HL-60 (cell line): ENCODE data around the gene NMNAT2.
A peak's percentile ranks its signal among the peaks of the same experiment; 100 is the strongest.

Experiments used
- DNase-seq, 2 experiments: peaks; one replicate each; pipeline ENCODE4 v3.0.0-alpha.2; 2010 to 2020; ENCODE audit warnings: low read depth in 1 of 2, low spot score in 1 of 2
- H3K27ac ChIP-seq: fragments of 250-450 bp; sonication (Bioruptor Pico); replicated peaks from 2 replicates; pipeline ENCODE4 v1.5.1; 2020; ENCODE audit warnings: mild to moderate bottlenecking, moderate library complexity
- H3K27me3 ChIP-seq: fragments of 250-450 bp; sonication (Bioruptor Pico); 2 replicates; pipeline ENCODE4 v1.5.1; 2021; ENCODE audit warnings: mild to moderate bottlenecking, moderate library complexity; ENCODE audit not compliant: insufficient read depth, poor library complexity, severe bottlenecking
- H3K4me3 ChIP-seq: replicated peaks from 2 replicates; pipeline ENCODE4 v1.5.1; 2011; ENCODE audit warnings: mild to moderate bottlenecking, control low read depth, low read length; ENCODE audit not compliant: insufficient read depth
- GABPA ChIP-seq: IDR thresholded peaks from 2 replicates; pipeline ENCODE4 v1.6.1; 2012; ENCODE audit warnings: low read depth
- POLR2AphosphoS5 ChIP-seq: IDR thresholded peaks from 2 replicates; pipeline ENCODE4 v1.6.1; 2012; ENCODE audit warnings: low read depth
- SPI1 ChIP-seq: IDR thresholded peaks from 2 replicates; pipeline ENCODE4 v1.6.1; 2012; ENCODE audit warnings: low read depth, mild to moderate bottlenecking, borderline replicate concordance
- TF ChIP-seq, protein P1 (sequence below): IDR thresholded peaks from one replicate; pipeline ENCODE4 v1.5.1; 2011; ENCODE audit warnings: low read length, control low read depth, inconsistent platforms; ENCODE audit not compliant: insufficient read depth
- TF ChIP-seq, protein P2 (sequence below): IDR thresholded peaks from 2 replicates; pipeline ENCODE4 v1.6.1; 2012; ENCODE audit warnings: low read depth; ENCODE audit not compliant: insufficient replicate concordance

Gene NMNAT2

DNA sequence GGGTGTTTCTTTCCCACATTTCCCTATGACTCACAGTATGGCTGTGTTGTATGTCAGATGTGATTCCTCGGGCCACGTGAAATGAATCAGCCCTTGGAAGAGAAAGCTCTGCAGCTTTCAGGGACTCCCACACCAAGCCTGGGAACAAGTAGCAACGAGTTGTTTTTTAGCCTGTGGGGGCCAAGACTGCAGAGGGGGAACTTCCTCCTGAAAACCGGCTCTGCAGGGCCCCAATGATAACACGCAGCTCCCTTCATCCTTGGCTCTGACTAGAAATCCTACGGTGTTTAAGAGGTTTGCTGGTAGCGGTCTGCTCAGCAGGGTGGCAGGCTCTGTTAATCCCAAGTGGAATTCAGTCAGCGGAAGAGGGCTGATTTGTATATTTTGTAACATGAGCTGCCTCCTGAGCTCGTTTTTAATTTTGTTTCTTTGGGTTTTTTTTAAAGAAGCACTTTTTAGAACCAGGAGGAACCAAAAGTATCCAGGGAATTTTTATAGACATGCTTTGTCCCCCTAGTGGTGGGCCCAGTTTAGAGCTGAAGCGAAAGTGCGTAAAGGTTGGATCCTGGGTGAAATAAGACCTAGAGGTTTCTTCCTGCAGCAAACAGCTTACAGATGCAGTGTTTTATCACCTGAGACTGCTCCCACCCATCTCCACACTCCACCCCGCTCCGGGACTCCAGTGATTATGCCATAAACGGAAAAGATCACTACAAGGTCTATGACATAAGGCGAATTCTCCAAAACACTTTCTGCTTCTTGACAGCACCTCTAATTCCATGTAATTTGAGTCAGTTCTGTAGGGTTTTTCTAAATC is 183.3 kb downstream of the NMNAT2 start:
- DNase-seq, result no peak
- H3K27me3 ChIP-seq, result no peaks in the 10 kb centered on the region
- H3K4me3 ChIP-seq, result no peak overlapping the region
- no peak overlapping the region for H3K27ac ChIP-seq
- TF ChIP-seq, protein P1, sequence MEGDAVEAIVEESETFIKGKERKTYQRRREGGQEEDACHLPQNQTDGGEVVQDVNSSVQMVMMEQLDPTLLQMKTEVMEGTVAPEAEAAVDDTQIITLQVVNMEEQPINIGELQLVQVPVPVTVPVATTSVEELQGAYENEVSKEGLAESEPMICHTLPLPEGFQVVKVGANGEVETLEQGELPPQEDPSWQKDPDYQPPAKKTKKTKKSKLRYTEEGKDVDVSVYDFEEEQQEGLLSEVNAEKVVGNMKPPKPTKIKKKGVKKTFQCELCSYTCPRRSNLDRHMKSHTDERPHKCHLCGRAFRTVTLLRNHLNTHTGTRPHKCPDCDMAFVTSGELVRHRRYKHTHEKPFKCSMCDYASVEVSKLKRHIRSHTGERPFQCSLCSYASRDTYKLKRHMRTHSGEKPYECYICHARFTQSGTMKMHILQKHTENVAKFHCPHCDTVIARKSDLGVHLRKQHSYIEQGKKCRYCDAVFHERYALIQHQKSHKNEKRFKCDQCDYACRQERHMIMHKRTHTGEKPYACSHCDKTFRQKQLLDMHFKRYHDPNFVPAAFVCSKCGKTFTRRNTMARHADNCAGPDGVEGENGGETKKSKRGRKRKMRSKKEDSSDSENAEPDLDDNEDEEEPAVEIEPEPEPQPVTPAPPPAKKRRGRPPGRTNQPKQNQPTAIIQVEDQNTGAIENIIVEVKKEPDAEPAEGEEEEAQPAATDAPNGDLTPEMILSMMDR, result peak; percentile 20
- TF ChIP-seq, protein P2, sequence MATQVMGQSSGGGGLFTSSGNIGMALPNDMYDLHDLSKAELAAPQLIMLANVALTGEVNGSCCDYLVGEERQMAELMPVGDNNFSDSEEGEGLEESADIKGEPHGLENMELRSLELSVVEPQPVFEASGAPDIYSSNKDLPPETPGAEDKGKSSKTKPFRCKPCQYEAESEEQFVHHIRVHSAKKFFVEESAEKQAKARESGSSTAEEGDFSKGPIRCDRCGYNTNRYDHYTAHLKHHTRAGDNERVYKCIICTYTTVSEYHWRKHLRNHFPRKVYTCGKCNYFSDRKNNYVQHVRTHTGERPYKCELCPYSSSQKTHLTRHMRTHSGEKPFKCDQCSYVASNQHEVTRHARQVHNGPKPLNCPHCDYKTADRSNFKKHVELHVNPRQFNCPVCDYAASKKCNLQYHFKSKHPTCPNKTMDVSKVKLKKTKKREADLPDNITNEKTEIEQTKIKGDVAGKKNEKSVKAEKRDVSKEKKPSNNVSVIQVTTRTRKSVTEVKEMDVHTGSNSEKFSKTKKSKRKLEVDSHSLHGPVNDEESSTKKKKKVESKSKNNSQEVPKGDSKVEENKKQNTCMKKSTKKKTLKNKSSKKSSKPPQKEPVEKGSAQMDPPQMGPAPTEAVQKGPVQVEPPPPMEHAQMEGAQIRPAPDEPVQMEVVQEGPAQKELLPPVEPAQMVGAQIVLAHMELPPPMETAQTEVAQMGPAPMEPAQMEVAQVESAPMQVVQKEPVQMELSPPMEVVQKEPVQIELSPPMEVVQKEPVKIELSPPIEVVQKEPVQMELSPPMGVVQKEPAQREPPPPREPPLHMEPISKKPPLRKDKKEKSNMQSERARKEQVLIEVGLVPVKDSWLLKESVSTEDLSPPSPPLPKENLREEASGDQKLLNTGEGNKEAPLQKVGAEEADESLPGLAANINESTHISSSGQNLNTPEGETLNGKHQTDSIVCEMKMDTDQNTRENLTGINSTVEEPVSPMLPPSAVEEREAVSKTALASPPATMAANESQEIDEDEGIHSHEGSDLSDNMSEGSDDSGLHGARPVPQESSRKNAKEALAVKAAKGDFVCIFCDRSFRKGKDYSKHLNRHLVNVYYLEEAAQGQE, result no peak

DNA sequence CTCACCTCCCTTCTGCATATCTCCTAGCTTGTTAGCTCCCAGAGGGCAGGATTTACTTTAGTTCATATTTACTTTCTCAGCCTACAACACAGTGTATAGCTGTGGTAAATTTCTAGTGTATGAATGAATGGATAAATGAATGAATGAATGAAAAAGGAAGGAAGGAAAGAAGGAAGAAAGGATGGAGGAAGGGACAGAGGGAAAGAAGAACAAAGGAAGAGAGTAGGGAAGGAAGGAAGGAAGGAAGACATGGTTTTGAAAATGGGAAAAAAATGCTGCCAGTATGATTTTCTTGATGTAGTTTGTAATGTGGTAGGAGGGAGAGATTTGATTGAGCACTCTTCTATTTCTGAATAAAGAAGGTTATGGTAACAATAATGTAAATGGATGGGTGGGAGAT is 185.1 kb downstream of the NMNAT2 start:
- DNase-seq, result no peak
- H3K4me3 ChIP-seq, result no peak overlapping the region
- no peak overlapping the region for H3K27ac ChIP-seq

DNA sequence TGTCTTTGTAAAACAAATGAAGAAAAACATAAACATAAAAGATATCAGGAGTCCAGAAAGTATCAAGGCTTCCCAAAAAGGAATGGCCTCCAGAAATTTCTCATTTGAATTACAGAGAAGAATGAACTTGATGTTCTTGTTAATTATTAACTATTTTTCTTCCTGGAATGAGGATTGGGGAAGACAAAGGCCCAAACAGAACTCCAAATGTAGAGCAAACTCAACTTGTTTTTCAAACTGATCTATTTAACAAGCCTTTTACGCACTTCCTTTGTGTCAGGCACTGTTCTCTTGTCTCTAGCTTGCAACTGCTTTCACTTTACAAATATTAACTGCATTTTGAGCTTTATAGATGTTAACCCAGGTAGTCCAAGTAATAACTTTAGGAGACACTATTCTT is 186.6 kb downstream of the NMNAT2 start:
- Histone ChIP-seq H3K27me3 (no peaks in the 10 kb centered on the region), H3K27ac (no peak overlapping the region), H3K4me3 (no peak overlapping the region)
- no peak for DNase-seq
- TF ChIP-seq GABPA (no peak), SPI1 (no peak), POLR2AphosphoS5 (no peak)
- TF ChIP-seq, protein P2, result no peak
- TF ChIP-seq, protein P1, result no peak

More for the DNA sequence above, 185.1 kb downstream of the NMNAT2 start:
- no peaks in the 10 kb centered on the region for H3K27me3 ChIP-seq
- no peak for TF ChIP-seq GABPA
- TF ChIP-seq POLR2AphosphoS5, result no peak
- TF ChIP-seq, protein P2, result no peak
- TF ChIP-seq SPI1, result no peak
- TF ChIP-seq, protein P1, result no peak
